HepG2 (cell line): ENCODE results near the gene CISD3. TPM values are rescaled to one million over a fixed set of nuclear protein-coding genes. Genes with fewer than 3 reads are reported as not detected.

Experiments
- CCAR2 ChIP-seq: fragments of 200-400 bp; formaldehyde crosslinking; optimal IDR thresholded peaks from 2 replicates; pipeline ENCODE3; 2018; ENCODE audit warnings: low read depth, mild to moderate bottlenecking, low read length, moderate library complexity
- DNMT1 ChIP-seq: sonication (generic); formaldehyde crosslinking; IDR thresholded peaks from 2 replicates; pipeline ENCODE4 v1.5.1; 2020; ENCODE audit warnings: mild to moderate bottlenecking, missing genetic modification reagents
- HES4 ChIP-seq: sonication (generic); formaldehyde crosslinking; IDR thresholded peaks from 2 replicates; pipeline ENCODE4 v1.9.0; 2021; ENCODE audit warnings: mild to moderate bottlenecking, missing genetic modification reagents, borderline replicate concordance
- HNF4A ChIP-seq: sonication (generic); formaldehyde crosslinking; IDR thresholded peaks from 2 replicates; pipeline ENCODE4 v1.4.0; 2020; ENCODE audit warnings: missing genetic modification reagents
- IRF2 ChIP-seq: IDR thresholded peaks from 2 replicates; pipeline ENCODE4 v1.6.1; 2018; ENCODE audit warnings: missing genetic modification reagents, missing compliant biosample characterization
- MNT ChIP-seq: fragments of 450-650 bp; IDR thresholded peaks from 2 replicates; pipeline ENCODE4 v1.6.1; 2016
- NR2C2 ChIP-seq: sonication (generic); formaldehyde crosslinking; IDR thresholded peaks from 2 replicates; pipeline ENCODE4 v1.4.0; 2020; ENCODE audit warnings: missing genetic modification reagents, mild to moderate bottlenecking, moderate library complexity, borderline replicate concordance
- PHF5A ChIP-seq: IDR thresholded peaks from one replicate; pipeline ENCODE4 v1.6.1; 2018; ENCODE audit warnings: low read depth, missing genetic modification reagents; ENCODE audit not compliant: unreplicated experiment
- PITX1 ChIP-seq: sonication (generic); formaldehyde crosslinking; IDR thresholded peaks from 2 replicates; pipeline ENCODE4 v1.5.1; 2020; ENCODE audit warnings: mild to moderate bottlenecking, missing genetic modification reagents
- RCOR2 ChIP-seq: IDR thresholded peaks from 2 replicates; pipeline ENCODE4 v1.6.1; 2016; ENCODE audit warnings: missing biosample characterization, missing genetic modification reagents
- SETDB1 ChIP-seq: sonication (generic); formaldehyde crosslinking; IDR thresholded peaks from 2 replicates; pipeline ENCODE4 v1.5.1; 2020; ENCODE audit warnings: missing genetic modification reagents, mild to moderate bottlenecking, borderline replicate concordance
- SIN3B ChIP-seq: fragments of 150-350 bp; IDR thresholded peaks from 2 replicates; pipeline ENCODE4 v1.6.1; 2014; ENCODE audit warnings: low read length
- TEAD2 ChIP-seq: sonication (generic); formaldehyde crosslinking; IDR thresholded peaks from 2 replicates; pipeline ENCODE4 v1.9.0; 2021; ENCODE audit warnings: missing genetic modification reagents
- TFE3 ChIP-seq: IDR thresholded peaks from 2 replicates; pipeline ENCODE4 v1.6.1; 2016
- ZNF44 ChIP-seq: sonication (generic); formaldehyde crosslinking; IDR thresholded peaks from 2 replicates; pipeline ENCODE4 v1.5.1; 2020; ENCODE audit warnings: mild to moderate bottlenecking, missing genetic modification reagents
- ZNF557 ChIP-seq: sonication (generic); formaldehyde crosslinking; IDR thresholded peaks from 2 replicates; pipeline ENCODE4 v1.4.0; 2020; ENCODE audit warnings: missing genetic modification reagents
- ZNF687 ChIP-seq: sonication (generic); formaldehyde crosslinking; IDR thresholded peaks from 2 replicates; pipeline ENCODE4 v1.5.1; 2020; ENCODE audit warnings: mild to moderate bottlenecking, missing genetic modification reagents, moderate library complexity
- ZNF749 ChIP-seq: sonication (generic); formaldehyde crosslinking; IDR thresholded peaks from 2 replicates; pipeline ENCODE4 v1.8.0; 2022; ENCODE audit warnings: mild to moderate bottlenecking, missing genetic modification reagents, moderate library complexity, borderline replicate concordance
- polyA plus RNA-seq, 8 experiments: library from polyadenylated mRNA; depleted of rRNA in 3 of 8; stranded (reverse) in 7 of 8; unstranded in 1 of 8; fragments of >200 nt; fragmentation: Illumina TruSeq in 4 of 8; extraction: Trizol in 4 of 8; gene quantifications; 2 replicates each; pipeline versions ENCODE4 v1.2.1 to v1.2.3, GENCODE V29; 2011 to 2016; ENCODE audit warnings: low read depth in 4 of 8, missing spikeins in 1 of 8, mixed read lengths in 1 of 8; ENCODE audit not compliant: insufficient read depth in 1 of 8
- total RNA-seq, 5 experiments: library from RNA; depleted of rRNA; stranded (reverse); fragments of >200 nt; fragmentation: Illumina TruSeq; extraction: Trizol; gene quantifications; 2 replicates each; pipeline ENCODE4 v1.2.3, GENCODE V29; 2016; ENCODE audit warnings: low read depth in 1 of 5

The CISD3 gene
- total and polyA plus RNA-seq, 2 of the 13 experiments (the other 11 are each of a cell fraction or from before 2014, with no cell fraction given), result 30.0 to 34.1 TPM

GRCh38 chr17:38746004-38746848 lies 16.1 kb downstream of the CISD3 start (continued):
- TF ChIP-seq ZNF749 (peak; percentile 42; the same call in 1 of the 2 replicates), TFE3 (CRISPR knock-in tag) (peak; percentile 99), SIN3B (no peak), NR2C2 (CRISPR knock-in tag) (peak; percentile 64; the same call in 1 of the 2 replicates), HNF4A (CRISPR knock-in tag) (peak; percentile 97), HES4 (CRISPR knock-in tag) (peak; percentile 55; the same call in 1 of the 2 replicates), MNT (peak; percentile 47; the same call in 1 of the 2 replicates), SETDB1 (no peak), IRF2 (peak; percentile 86), ZNF557 (CRISPR knock-in tag) (peak; percentile 76), CCAR2 (no peak), ZNF44 (no peak), ZNF687 (CRISPR knock-in tag) (peak; percentile 76), PITX1 (peak; percentile 37; the same call in 1 of the 2 replicates), RCOR2 (CRISPR knock-in tag) (peak; percentile 59; the same call in 1 of the 2 replicates), TEAD2 (no peak), DNMT1 (0 out of 2 replicates have a peak, but pooled peaks have one; percentile 52), PHF5A (CRISPR knock-in tag) (peak; percentile 92)
